Measurements from ENCODE around the gene CACNG5. TPM values are rescaled to one million over a fixed set of nuclear protein-coding genes. Genes with fewer than 3 reads are reported as not detected.

The CACNG5 gene
- total RNA-seq, 1 donor from 2014 or later = not detected

DNA sequence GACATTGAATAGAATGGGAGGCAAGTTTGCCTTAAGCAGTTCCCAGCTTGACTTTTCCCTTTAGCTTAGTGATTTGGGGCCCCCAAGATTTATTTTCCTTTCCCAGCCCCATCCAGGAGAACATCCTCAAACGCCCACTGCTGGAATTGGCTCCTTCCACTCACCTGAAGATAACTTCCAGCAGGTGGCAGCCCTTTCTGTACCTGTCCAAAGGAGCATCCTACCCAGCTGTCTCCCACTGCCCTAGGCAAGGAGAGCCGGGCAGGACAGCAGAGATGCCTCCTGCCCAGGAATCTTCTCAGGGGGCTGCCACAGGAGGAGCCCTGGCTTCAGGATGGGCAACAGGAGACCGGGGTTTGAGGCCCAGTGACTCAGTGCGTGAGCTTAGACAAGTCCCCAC lies 6.4 kb downstream of the CACNG5 start:
- Mint-ChIP-seq H3K27me3 (ENCODE audit: low read depth) (peaks cover 44% of the 10 kb centered on the region), H3K4me3 (no peak overlapping the region), H3K27ac (ENCODE audit: unreplicated experiment) (no peak overlapping the region), H3K4me1 (no peaks in the 10 kb centered on the region), H3K9me3 (peaks cover 4% of the 10 kb centered on the region), H3K36me3 (ENCODE audit: low read depth) (no peaks in the 10 kb centered on the region)
- DNase-seq (ENCODE audit: low read depth, low spot score) = no peak
- TF ChIP-seq, protein P1, sequence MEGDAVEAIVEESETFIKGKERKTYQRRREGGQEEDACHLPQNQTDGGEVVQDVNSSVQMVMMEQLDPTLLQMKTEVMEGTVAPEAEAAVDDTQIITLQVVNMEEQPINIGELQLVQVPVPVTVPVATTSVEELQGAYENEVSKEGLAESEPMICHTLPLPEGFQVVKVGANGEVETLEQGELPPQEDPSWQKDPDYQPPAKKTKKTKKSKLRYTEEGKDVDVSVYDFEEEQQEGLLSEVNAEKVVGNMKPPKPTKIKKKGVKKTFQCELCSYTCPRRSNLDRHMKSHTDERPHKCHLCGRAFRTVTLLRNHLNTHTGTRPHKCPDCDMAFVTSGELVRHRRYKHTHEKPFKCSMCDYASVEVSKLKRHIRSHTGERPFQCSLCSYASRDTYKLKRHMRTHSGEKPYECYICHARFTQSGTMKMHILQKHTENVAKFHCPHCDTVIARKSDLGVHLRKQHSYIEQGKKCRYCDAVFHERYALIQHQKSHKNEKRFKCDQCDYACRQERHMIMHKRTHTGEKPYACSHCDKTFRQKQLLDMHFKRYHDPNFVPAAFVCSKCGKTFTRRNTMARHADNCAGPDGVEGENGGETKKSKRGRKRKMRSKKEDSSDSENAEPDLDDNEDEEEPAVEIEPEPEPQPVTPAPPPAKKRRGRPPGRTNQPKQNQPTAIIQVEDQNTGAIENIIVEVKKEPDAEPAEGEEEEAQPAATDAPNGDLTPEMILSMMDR (conservative IDR thresholded peaks at IDR 0.05) = no peak

DNA sequence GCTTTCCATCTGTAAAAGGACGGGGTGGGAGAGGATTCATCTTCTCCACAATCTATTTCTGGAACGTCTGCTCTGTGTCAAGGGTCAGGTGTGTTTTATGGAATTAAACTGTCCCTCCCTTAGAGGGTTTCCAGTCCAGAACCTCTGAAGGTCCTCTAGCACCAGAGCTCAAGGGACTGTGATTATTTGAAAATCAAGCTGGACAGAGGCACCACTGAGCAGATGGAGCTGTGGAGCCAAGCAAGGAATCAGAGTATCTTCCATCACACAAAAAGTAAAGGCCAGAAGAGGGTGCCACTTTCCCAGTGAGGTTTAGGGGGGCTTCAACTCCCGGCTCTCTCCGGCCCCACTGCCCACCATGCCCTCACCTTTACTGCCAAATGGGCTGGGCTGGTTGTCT lies 6.8 kb downstream of the CACNG5 start:
- no peak overlapping the region for H3K4me3 Mint-ChIP-seq
- peaks cover 7% of the 10 kb centered on the region for H3K9me3 Mint-ChIP-seq
- DNase-seq (ENCODE audit: low read depth, low spot score) = no peak
- H3K27me3 Mint-ChIP-seq (ENCODE audit: low read depth) = peaks cover 43% of the 10 kb centered on the region
- H3K36me3 Mint-ChIP-seq (ENCODE audit: low read depth) = no peaks in the 10 kb centered on the region
- TF ChIP-seq, protein P1 (conservative IDR thresholded peaks at IDR 0.05) = no peak
- no peak overlapping the region for H3K27ac Mint-ChIP-seq (ENCODE audit: unreplicated experiment)
- no peaks in the 10 kb centered on the region for H3K4me1 Mint-ChIP-seq

DNA sequence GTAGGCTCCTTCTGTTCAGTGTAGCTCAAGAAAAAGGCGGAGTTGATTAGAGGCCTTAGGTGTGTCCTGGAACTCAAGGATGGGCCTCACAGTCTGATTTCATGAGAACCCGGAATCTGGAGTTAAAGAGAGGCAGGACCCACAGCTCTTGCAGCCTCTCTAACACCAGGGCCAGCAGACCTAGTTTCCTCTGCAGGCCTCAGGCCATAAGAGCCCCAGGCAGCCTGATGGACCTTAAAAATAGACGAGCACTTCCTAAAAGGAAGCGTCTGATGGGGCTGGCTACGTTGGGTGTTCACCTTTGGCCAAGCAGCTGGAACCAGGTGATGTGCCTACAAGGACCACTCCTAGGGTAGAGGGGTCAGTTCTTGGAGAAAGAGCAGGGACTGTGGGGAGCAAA lies 7.6 kb downstream of the CACNG5 start:
- DNase-seq (ENCODE audit: low read depth, low spot score) = no peak
- no peaks in the 10 kb centered on the region for H3K4me1 Mint-ChIP-seq
- H3K36me3 Mint-ChIP-seq (ENCODE audit: low read depth) = no peaks in the 10 kb centered on the region
- no peak overlapping the region for H3K4me3 Mint-ChIP-seq
- peaks cover 7% of the 10 kb centered on the region for H3K9me3 Mint-ChIP-seq
- TF ChIP-seq, protein P1 (conservative IDR thresholded peaks at IDR 0.05) = no peak
- H3K27me3 Mint-ChIP-seq (ENCODE audit: low read depth) = peaks cover 35% of the 10 kb centered on the region
- H3K27ac Mint-ChIP-seq (ENCODE audit: unreplicated experiment) = no peak overlapping the region

DNA sequence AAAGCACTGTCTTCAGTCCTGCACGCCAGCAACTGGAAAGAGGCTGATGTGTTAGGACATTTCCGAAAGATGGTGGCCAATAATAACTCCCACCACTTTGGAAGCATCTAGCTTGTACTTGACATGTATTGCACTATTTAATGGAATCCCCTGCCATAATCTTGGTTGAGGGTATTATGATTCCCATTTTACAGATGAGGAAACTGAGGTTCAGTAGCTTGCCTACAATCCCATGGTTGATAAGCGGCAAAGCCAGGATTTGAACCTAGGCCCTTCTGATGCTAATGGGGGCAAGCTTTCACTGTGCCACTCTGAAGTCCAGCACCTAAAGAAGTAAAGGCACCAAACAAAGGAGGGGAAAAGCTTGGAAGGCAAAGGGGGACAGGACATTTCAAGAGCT lies 8.0 kb downstream of the CACNG5 start:
- no peak overlapping the region for H3K27ac Mint-ChIP-seq (ENCODE audit: unreplicated experiment)
- H3K36me3 Mint-ChIP-seq (ENCODE audit: low read depth) = no peaks in the 10 kb centered on the region
- H3K4me1 Mint-ChIP-seq = no peaks in the 10 kb centered on the region
- H3K27me3 Mint-ChIP-seq (ENCODE audit: low read depth) = peaks cover 31% of the 10 kb centered on the region
- no peak for DNase-seq (ENCODE audit: low read depth, low spot score)
- no peak overlapping the region for H3K4me3 Mint-ChIP-seq
- TF ChIP-seq, protein P1 (conservative IDR thresholded peaks at IDR 0.05) = no peak
- peaks cover 7% of the 10 kb centered on the region for H3K9me3 Mint-ChIP-seq

DNA sequence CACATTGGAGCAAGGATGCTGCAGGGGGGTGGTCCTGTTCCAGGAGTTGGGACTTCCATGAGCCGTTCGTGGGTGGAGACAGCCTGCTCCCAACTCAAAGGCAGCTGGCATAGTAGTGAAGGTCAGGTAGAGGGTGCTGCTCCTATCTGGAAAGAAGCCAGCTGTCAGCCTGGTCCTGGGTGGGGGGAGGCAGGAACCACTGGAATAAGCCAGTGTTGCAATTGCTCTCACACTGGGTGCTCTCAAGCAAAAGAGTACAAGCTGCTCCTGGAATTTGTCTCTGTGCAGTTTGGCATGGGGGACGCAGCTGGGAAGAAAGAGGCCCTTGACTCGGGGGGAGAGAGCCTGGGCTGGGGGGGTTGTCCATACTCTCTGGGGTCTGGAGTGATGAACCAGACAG lies 8.7 kb downstream of the CACNG5 start:
- no peaks in the 10 kb centered on the region for H3K4me1 Mint-ChIP-seq
- no peaks in the 10 kb centered on the region for H3K36me3 Mint-ChIP-seq (ENCODE audit: low read depth)
- H3K9me3 Mint-ChIP-seq = peaks cover 7% of the 10 kb centered on the region
- H3K27me3 Mint-ChIP-seq (ENCODE audit: low read depth) = peaks cover 28% of the 10 kb centered on the region
- TF ChIP-seq, protein P1 (conservative IDR thresholded peaks at IDR 0.05) = no peak
- no peak overlapping the region for H3K4me3 Mint-ChIP-seq
- DNase-seq (ENCODE audit: low read depth, low spot score) = no peak
- H3K27ac Mint-ChIP-seq (ENCODE audit: unreplicated experiment) = no peak overlapping the region

DNA sequence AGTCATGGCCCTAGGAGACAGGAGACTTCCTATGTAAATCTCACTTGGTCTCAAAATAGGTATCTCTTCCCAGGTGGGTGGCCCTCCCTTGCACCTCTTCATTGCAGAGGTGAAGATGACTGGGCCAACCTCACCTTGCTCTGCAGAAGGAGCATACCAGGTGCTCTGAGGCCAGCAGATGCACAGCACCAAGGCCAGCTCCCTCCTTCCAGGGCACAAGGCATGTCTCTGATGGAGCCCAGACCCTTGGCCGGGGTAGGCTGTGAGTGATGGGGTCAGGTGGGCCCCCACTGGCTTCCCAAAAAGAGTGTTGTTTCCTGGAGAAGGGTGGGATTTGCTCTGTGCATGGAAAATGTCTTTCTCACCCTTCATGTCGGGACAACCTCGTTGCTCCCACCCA lies 12.8 kb downstream of the CACNG5 start:
- no peaks in the 10 kb centered on the region for H3K36me3 Mint-ChIP-seq (ENCODE audit: low read depth)
- peaks cover 7% of the 10 kb centered on the region for H3K9me3 Mint-ChIP-seq
- H3K4me3 Mint-ChIP-seq = no peak overlapping the region
- H3K4me1 Mint-ChIP-seq = peaks cover 15% of the 10 kb centered on the region
- H3K27ac Mint-ChIP-seq (ENCODE audit: unreplicated experiment) = no peak overlapping the region
- no peak for DNase-seq (ENCODE audit: low read depth, low spot score)
- TF ChIP-seq, protein P1 (conservative IDR thresholded peaks at IDR 0.05) = no peak
- peaks cover 18% of the 10 kb centered on the region for H3K27me3 Mint-ChIP-seq (ENCODE audit: low read depth)

Measured in neural crest cell (in vitro differentiated cells).